Measurements from ENCODE around the gene DNMT3L.
"Not testable (repeated sequence)": the region's sequence is repeated elsewhere in the genome, so short reads cannot be mapped to it uniquely, and the experiment has no call there.

DNMT3L gene

DNA sequence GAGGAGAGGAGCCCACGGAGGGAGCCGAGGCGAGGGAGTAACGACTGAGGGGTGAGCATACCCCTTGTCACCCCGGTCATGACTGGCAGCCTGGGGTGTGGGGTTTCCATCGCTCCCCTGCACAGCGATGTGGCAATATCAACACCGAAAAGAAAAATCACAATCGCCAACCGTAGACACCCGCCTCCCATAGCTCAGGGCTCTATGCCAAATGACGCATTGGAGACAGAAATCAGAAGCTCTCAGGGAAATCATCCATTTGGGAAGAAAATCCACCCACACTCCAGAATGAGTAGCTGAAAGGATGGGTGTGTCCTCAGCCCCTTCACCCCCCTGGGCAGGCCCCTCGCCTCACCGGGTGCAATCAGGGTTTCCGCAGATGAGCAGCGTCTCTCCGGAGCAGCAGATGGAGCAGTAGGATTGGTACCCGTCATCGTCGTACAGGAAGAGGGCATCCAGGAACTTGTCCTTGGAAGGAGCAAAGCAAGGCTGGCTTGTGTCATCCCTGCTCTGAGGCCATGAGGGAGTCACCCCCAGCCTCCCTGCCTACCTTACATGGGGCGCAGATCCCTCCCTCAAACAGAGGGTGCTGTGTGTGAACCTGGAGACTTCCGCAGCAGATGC lies 2.5 kb downstream of the DNMT3L start:
- DNase-seq (ENCODE audit: extremely low read depth, low read depth), result no peak
- no peak overlapping the region for H3K4me3 ChIP-seq (replicated peaks; ENCODE audit: low read depth, low read length)
- TF ChIP-seq, protein P1, sequence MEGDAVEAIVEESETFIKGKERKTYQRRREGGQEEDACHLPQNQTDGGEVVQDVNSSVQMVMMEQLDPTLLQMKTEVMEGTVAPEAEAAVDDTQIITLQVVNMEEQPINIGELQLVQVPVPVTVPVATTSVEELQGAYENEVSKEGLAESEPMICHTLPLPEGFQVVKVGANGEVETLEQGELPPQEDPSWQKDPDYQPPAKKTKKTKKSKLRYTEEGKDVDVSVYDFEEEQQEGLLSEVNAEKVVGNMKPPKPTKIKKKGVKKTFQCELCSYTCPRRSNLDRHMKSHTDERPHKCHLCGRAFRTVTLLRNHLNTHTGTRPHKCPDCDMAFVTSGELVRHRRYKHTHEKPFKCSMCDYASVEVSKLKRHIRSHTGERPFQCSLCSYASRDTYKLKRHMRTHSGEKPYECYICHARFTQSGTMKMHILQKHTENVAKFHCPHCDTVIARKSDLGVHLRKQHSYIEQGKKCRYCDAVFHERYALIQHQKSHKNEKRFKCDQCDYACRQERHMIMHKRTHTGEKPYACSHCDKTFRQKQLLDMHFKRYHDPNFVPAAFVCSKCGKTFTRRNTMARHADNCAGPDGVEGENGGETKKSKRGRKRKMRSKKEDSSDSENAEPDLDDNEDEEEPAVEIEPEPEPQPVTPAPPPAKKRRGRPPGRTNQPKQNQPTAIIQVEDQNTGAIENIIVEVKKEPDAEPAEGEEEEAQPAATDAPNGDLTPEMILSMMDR (IDR thresholded peaks at IDR 0.05; ENCODE audit: low read depth, low read length, missing control alignments), result no peak

GRCh38 chr21:44258056-44258725 lies 3.5 kb downstream of the DNMT3L start:
- no peak for DNase-seq (ENCODE audit: extremely low read depth, low read depth)
- TF ChIP-seq, protein P1 (IDR thresholded peaks at IDR 0.05; ENCODE audit: low read depth, low read length, missing control alignments), result no peak
- H3K4me3 ChIP-seq (replicated peaks; ENCODE audit: low read depth, low read length), result no peak overlapping the region

GRCh38 chr21:44255511-44255981 lies 6.2 kb downstream of the DNMT3L start:
- TF ChIP-seq, protein P1 (IDR thresholded peaks at IDR 0.05; ENCODE audit: low read depth, low read length, missing control alignments), result no peak
- DNase-seq (ENCODE audit: extremely low read depth, low read depth), result no peak
- no peak overlapping the region for H3K4me3 ChIP-seq (replicated peaks; ENCODE audit: low read depth, low read length)

- DNase-seq (ENCODE audit: extremely low read depth, low read depth), result no peak
- no peak overlapping the region for H3K4me3 ChIP-seq (replicated peaks; ENCODE audit: low read depth, low read length)
- TF ChIP-seq, protein P1 (IDR thresholded peaks at IDR 0.05; ENCODE audit: low read depth, low read length, missing control alignments), result no peak
Measured at GRCh38 chr21:44253832-44254710, 7.6 kb downstream of the DNMT3L start.

- H3K4me3 ChIP-seq (replicated peaks; ENCODE audit: low read depth, low read length); DNase-seq (ENCODE audit: extremely low read depth, low read depth): not testable (repeated sequence)
Measured at GRCh38 chr21:44249204-44250037, 12.3 kb downstream of the DNMT3L start.

DNA sequence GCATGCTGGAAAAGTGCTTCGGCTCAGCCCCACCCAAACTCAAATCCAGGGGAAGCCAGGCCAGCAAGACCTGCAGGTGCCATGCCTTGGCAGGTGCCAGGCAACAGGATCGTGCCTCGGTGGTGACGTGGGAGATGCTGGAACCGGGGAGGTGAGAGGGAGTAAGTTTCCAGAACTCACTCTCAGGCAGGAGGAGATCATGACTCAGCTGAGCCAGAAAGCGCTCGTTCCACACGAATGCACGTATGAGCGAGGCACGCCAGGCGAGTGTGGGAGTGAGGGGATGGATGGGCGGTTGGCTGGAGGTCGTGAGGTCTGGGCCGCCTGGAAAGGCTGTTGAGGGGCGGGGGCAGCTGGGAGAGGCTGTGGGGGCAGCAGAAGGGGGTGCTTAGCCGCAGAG lies 13.8 kb downstream of the DNMT3L start:
- H3K4me3 ChIP-seq (replicated peaks; ENCODE audit: low read depth, low read length); DNase-seq (ENCODE audit: extremely low read depth, low read depth): not testable (repeated sequence)

DNA sequence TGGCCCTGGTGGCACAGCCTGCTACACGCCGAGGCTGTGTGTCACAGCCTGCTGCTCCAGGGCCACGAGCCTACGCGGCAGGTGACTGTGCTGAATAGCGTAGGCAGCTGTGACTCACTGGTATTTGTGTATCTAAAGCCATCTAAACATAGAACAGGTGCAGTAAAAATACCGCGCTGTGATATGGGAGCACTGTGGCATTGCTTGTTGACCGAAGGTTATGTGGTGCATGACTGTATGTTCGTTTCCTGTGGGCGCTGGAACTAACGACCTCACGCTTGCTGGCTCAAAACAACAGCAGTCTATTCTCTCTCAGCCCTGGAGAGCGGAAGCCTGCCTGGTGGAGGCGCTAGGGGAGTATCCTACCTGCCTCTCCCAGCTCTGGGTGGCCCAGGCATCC lies 17.7 kb downstream of the DNMT3L start:
- H3K4me3 ChIP-seq (replicated peaks; ENCODE audit: low read depth, low read length); DNase-seq (ENCODE audit: extremely low read depth, low read depth): not testable (repeated sequence)

- not testable (repeated sequence) for DNase-seq (ENCODE audit: extremely low read depth, low read depth); H3K4me3 ChIP-seq (replicated peaks; ENCODE audit: low read depth, low read length)
Measured at GRCh38 chr21:44241281-44241680, 20.4 kb downstream of the DNMT3L start.

DNA sequence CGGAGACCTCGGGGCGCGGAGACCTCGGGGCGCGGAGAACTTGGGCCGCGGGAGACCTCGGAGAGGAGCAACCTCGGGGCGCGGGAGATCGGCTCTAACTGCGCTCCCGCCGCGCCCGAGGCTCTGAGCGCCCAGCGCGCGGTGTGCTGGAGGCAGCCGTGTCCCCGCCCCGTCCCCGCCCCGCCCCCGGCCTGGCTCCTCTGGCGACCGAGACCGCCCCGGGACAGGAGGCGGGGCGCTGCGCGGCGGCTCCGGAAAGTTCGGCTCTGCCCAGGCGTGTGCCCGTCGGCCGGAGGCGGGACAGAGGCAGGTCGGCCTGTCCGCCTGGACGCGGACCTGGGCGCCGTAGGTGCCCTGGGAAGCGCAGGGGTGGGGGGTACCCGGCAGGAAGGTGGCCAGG lies 20.9 kb downstream of the DNMT3L start, which contains the start of gene ICOSLG:
Gene ICOSLG (minus strand): TSS at position 102 of the 400 bp plus-strand sequence. CDS start 126 bp downstream, outside the sequence.
- H3K4me3 ChIP-seq (replicated peaks; ENCODE audit: low read depth, low read length); DNase-seq (ENCODE audit: extremely low read depth, low read depth): not testable (repeated sequence)

- not testable (repeated sequence) for DNase-seq (ENCODE audit: extremely low read depth, low read depth); H3K4me3 ChIP-seq (replicated peaks; ENCODE audit: low read depth, low read length)
Measured at GRCh38 chr21:44240353-44240752, 21.3 kb downstream of the DNMT3L start.

GRCh38 chr21:44229561-44229960 lies 32.1 kb downstream of the DNMT3L start:
- DNase-seq (ENCODE audit: extremely low read depth, low read depth); H3K4me3 ChIP-seq (replicated peaks; ENCODE audit: low read depth, low read length): not testable (repeated sequence)

- DNase-seq (ENCODE audit: extremely low read depth, low read depth); H3K4me3 ChIP-seq (replicated peaks; ENCODE audit: low read depth, low read length): not testable (repeated sequence)
Measured at GRCh38 chr21:44228109-44228508, 33.6 kb downstream of the DNMT3L start.

All from HFF-Myc (cell line).